Left ventricle myocardium inferior (tissue), 1 donor: ENCODE data around the gene ETF1. TPM values are rescaled to one million over a fixed set of nuclear protein-coding genes. Genes with fewer than 3 reads are reported as not detected.

Experiments used
- DNase-seq: peaks from one replicate; pipeline ENCODE4 v3.0.0-alpha.2; 2020
- H3K27ac ChIP-seq: fragments of 200-600 bp; replicated peaks from 2 replicates; pipeline ENCODE4 v1.8.0; 2021
- H3K27me3 ChIP-seq: fragments of 200-600 bp; 2 replicates; pipeline ENCODE4 v1.8.0; 2021; ENCODE audit warnings: low read depth
- H3K36me3 ChIP-seq: fragments of 200-600 bp; 2 replicates; pipeline ENCODE4 v1.8.0; 2021
- H3K4me1 ChIP-seq: fragments of 200-600 bp; 2 replicates; pipeline ENCODE4 v1.8.0; 2021
- H3K4me3 ChIP-seq: fragments of 200-600 bp; 2 replicates; pipeline ENCODE4 v1.8.0; 2021; ENCODE audit warnings: mild to moderate bottlenecking, moderate library complexity
- H3K9me3 ChIP-seq: fragments of 200-600 bp; replicated peaks from 2 replicates; pipeline ENCODE4 v1.8.0; 2021
- CTCF ChIP-seq: fragments of 200-600 bp; IDR thresholded peaks from 2 replicates; pipeline ENCODE4 v1.8.0; 2021; ENCODE audit warnings: antibody characterized with exemption, mild to moderate bottlenecking, borderline replicate concordance
- intact Hi-C: fragments of 100-400 bp; cut with micrococcal nuclease; formaldehyde crosslinking; loops from one replicate; pipeline ENCODE4 v1.11.0; 2022
- total RNA-seq: library from RNA; stranded (reverse); fragmentation: NEBNext Ultra II Directional; extraction: Animal tissue kit (Norgen Biotek cat#: 25700); gene quantifications from one replicate; pipeline ENCODE4 v1.2.1, GENCODE V29; 2021
- donor health status: DM: no; HTN: yes; CAD: no; lungs with severe emphysema.

The ETF1 gene
- total RNA-seq, 1 donor from 2014 or later = 80.8 TPM

- Histone ChIP-seq H3K27me3 (no peaks in the 10 kb centered on the region), H3K9me3 (no peaks in the 10 kb centered on the region), H3K36me3 (no peaks in the 10 kb centered on the region), H3K27ac (no peak overlapping the region), H3K4me1 (peaks cover 69% of the 10 kb centered on the region), H3K4me3 (no peak overlapping the region)
- intact Hi-C loops = no loop called here
- TF ChIP-seq CTCF = no peak
- DNase-seq = no peak
Measured at GRCh38 chr5:138533973-138534941, 8.8 kb downstream of the ETF1 start.

- H3K36me3 ChIP-seq = peaks cover 6% of the 10 kb centered on the region
- no peak overlapping the region for H3K4me3 ChIP-seq
- intact Hi-C loops = no loop called here
- H3K4me1 ChIP-seq = peaks cover 55% of the 10 kb centered on the region
- TF ChIP-seq CTCF = no peak
- DNase-seq = no peak
- no peaks in the 10 kb centered on the region for H3K9me3 ChIP-seq
- H3K27me3 ChIP-seq = no peaks in the 10 kb centered on the region
- no peak overlapping the region for H3K27ac ChIP-seq
Measured at GRCh38 chr5:138529812-138530211, 13.2 kb downstream of the ETF1 start.

DNA sequence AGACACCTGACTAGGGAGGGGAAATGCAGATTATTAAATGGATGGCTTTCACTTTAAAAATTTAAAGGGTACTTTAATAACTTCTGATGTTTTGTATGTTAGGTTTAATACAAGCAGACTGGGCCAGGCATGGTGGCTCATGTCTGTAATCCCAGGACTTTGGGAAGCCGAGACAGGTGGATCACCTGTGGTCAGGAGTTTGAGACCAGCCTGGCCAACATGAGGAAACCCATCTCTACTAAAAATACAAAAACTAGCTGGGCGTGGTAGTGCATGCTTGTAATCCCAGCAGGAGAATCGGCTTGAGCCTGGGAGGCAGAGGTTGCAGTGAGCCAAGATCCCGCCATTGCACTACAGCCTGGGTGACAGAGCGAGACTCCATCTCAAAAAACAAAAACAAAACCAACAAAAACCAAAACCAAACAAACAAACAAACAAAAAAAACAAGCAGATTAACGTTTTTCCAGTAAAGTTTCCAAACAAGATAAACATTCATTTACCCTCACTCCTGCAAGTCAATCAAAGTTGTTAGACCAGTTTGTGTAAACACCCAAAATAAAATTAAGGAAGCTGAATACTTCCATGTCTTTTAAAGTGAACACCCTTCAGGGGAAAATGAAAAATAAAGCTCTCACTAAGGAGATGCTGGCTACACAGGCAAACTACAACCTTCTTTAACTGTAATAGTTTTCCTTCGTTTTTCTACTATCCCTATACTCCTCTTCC lies 14.1 kb downstream of the ETF1 start:
- DNase-seq = no peak
- H3K36me3 ChIP-seq = peaks cover 6% of the 10 kb centered on the region
- no peaks in the 10 kb centered on the region for H3K27me3 ChIP-seq
- no peak overlapping the region for H3K4me3 ChIP-seq
- H3K9me3 ChIP-seq = no peaks in the 10 kb centered on the region
- peaks cover 47% of the 10 kb centered on the region for H3K4me1 ChIP-seq
- H3K27ac ChIP-seq = no peak overlapping the region
- TF ChIP-seq CTCF = no peak
- intact Hi-C loops = no loop called here

GRCh38 chr5:138528208-138528607 lies 14.8 kb downstream of the ETF1 start:
- DNase-seq = no peak
- no peak for TF ChIP-seq CTCF
- Histone ChIP-seq H3K9me3 (no peaks in the 10 kb centered on the region), H3K36me3 (peaks cover 6% of the 10 kb centered on the region), H3K27me3 (no peaks in the 10 kb centered on the region), H3K4me1 (peaks cover 47% of the 10 kb centered on the region), H3K27ac (no peak overlapping the region), H3K4me3 (no peak overlapping the region)
- intact Hi-C loops = no loop called here

GRCh38 chr5:138527170-138527569 lies 15.9 kb downstream of the ETF1 start:
- Histone ChIP-seq H3K27ac (no peak overlapping the region), H3K4me1 (peaks cover 41% of the 10 kb centered on the region), H3K36me3 (peaks cover 6% of the 10 kb centered on the region), H3K27me3 (no peaks in the 10 kb centered on the region), H3K9me3 (no peaks in the 10 kb centered on the region), H3K4me3 (no peak overlapping the region)
- intact Hi-C loops = no loop called here
- DNase-seq = no peak
- TF ChIP-seq CTCF = no peak
